GM19463 (cell line): Measurements from ENCODE around the gene EPHB4.
A peak's percentile ranks its signal among the peaks of the same experiment; 100 is the strongest.

Experiments
- ATAC-seq: cut with Tn5 transposase; IDR thresholded peaks from one replicate; pipeline ENCODE4 v1.9.1; 2021; ENCODE audit warnings: mild to moderate bottlenecking, moderate library complexity; ENCODE audit not compliant: unreplicated experiment

EPHB4 gene

DNA sequence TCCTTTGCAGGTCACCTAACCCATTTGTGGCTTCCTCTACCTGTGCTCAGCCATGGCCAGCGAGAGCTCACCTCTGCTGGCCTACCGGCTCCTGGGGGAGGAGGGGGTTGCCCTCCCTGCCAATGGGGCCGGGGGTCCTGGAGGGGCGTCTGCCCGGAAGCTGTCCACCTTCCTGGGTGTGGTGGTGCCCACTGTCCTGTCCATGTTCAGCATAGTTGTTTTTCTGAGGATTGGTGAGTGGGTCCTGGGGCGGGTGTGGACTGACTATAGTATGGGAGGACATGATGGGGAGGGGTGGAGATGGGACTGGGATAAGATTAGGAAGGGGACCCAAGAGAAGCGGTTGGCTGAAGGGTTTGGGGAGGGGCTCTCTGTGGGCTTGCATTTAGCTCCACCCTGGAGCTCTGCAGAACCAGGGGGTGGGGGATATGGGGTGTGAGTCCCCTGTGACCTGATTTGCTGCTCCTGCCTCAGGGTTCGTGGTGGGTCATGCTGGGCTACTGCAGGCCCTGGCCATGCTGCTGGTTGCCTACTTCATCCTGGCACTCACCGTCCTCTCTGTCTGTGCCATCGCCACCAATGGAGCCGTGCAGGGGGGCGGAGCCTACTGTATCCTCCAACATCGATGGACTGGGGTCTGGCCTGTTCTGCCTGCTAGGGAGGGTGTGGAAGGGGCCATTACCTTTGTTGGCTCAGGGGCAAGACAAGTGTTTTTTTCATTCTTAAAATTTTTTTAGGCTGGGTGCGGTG, 27.0 kb upstream of the EPHB4 start:
- ATAC-seq = no peak

- peak; percentile 95 for ATAC-seq
Measured at GRCh38 chr7:100852048-100852872, 24.9 kb upstream of the EPHB4 start, which contains the start of gene SLC12A9. SLC12A9 (plus strand) TSS chr7:100852713; CDS start chr7:100854198, 1,485 bp downstream.

GRCh38 chr7:100847360-100847759, 20.0 kb upstream of the EPHB4 start:
- ATAC-seq = no peak

- ATAC-seq = no peak
Measured at GRCh38 chr7:100840470-100841100, 13.3 kb upstream of the EPHB4 start.

GRCh38 chr7:100839361-100839760, 12.0 kb upstream of the EPHB4 start:
- ATAC-seq = no peak

DNA sequence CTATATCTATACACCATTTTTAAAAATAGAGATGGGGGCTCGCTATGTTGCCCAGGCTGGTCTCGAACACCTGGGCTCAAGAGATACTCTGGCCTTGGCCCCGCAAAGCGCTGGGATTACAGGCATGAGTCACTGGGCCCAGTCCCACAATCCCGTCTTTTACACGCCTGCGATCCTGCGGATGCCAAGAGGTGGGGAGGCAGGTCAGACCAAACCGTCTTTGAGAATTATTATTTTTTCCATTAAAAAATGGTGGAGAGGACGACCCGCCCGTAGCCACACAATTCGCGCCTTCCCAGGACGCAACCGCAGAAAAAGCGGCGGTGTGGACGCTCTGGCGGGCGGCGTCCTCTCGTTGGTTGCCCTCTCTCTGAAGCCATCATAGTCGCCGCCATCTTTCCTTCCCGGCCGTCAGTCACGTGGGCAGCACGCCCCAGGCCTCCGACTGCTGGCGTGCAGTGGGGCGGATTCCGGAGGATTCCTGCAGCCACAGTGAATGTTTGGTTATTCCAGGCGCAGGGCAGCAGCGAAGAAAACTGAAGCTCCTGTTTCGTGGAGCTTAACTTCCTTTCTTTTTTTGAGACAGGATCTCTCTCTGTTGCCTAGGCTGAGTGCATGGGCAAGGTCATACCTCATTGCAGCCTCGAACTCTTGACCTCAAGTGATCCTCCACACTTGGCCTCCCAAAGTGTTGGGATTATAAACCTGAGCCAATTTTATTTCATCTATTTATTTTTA, 9.9 kb upstream of the EPHB4 start:
- peak; percentile 80 for ATAC-seq

DNA sequence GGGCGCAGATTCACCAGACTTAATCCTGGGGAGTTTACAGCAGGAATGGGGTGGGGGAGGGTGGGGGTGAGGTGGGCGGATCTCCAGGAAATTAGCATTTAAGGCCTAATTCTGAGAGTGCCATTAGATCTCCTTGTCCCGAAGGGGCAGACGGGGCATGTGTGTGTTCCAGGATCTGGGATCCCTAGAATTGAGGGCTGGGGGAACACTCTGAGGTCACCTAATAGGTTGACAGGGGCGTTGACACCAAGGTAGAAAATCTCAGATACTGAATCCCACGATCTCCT, 9.4 kb upstream of the EPHB4 start:
- ATAC-seq = no peak

GRCh38 chr7:100835903-100836811, 8.8 kb upstream of the EPHB4 start:
- no peak for ATAC-seq

GRCh38 chr7:100832281-100832633, 4.9 kb upstream of the EPHB4 start:
- ATAC-seq = no peak

DNA sequence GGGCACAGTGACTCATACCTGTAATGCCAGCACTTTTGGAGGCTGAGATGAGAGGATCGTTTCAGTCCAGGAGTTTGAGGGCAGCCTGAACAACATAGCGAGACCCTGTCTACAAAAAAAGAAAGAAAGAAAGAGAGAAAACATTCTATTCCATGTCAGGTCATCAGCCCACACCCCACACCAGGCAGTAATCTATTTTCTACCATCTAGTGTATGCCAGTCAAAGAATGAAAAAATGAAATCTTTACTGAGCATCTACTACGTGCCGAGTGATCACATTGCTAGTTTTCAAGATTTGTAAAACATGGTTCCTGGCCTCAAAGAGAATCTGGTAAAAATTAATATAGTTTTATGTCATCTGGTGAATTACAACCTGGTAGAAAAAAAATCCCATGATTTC, 3.1 kb upstream of the EPHB4 start:
- ATAC-seq = no peak

- ATAC-seq = no peak
Measured at GRCh38 chr7:100829150-100829716, 1.9 kb upstream of the EPHB4 start.

DNA sequence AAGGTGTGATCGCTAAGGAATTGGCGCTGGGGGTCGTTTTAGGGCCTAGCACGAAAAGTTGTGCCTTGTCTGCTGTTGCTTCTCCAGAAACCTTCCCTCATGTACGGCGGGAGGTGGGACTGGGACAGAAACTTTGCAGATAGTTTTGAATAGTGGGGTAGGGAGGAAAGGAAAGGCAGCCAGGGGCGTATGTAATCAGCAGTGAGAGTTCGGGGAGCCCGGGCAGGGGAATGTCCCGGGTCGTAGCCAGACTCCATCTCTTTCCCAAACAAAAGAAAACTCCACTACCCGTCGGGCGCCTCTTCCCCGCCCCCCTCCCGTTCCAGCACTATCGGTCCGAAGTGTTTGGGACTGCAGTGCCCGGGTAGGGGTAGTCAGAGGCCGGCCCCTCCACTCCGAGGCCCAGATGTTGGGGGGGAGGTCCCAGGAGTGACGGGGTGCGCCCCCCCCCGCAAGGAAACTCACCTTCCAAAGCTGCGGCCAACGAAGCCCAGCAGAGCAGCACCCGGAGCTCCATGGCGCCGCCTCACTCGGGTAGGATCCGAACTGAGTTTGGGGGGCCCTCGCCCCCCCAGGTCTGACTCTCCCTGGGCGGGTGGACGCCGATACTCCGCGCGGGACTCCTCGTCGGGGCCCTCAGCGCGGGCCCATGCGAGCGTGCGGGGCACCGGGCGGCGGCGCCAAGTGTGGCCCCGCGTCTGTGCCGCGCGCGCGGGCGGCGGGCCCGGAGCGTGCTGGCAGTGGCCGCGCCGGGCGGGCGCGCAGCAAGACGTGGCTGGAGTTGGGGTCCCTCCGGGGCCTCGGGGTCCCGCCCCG, 601 bp downstream of the EPHB4 start:
- ATAC-seq = no peak

GRCh38 chr7:100825751-100826513, 1.4 kb downstream of the EPHB4 start:
- no peak for ATAC-seq

DNA sequence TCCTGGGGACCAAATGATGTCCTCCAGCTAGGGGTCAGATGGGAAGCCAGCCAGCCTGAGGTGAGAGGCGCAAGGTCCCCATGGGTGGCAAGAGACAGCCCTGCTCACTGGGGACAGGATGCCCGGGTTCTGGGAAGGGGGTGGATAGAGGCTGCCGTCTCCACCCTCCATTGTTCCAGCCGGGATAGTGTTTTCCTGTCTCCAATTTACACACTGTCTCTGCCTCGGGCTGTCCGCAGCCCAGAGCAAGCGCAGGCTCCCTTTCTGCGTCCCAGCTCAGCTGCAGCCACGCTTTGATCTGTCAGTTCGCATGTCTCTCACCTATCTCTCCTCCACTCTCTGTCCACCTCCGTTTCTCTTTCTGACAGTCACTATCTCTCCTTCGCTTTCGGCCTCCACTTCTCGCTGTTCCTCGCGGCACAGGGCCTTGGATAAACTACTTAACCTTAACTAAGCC, 2.1 kb downstream of the EPHB4 start:
- ATAC-seq = no peak

- ATAC-seq = no peak
Measured at GRCh38 chr7:100824499-100825214, 2.7 kb downstream of the EPHB4 start.

DNA sequence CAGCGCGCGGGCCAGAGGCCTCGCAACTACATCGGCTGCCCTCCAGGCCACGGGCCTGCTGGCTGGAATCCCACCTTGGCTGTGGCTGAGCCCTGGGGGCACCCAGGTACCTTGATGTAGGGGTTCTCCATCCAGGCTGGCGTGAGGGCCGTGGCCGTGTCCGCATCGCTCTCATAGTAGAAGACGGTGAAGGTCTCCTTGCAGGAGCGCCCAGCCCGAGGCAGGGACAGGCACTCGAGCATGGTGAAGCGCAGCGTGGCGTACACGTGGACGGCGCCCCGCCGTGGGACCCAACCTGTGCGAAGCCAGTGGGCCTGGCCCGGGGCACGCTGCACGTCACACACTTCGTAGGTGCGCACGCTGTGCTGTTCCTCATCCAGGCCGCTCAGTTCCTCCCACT, 3.8 kb downstream of the EPHB4 start:
- ATAC-seq = no peak

DNA sequence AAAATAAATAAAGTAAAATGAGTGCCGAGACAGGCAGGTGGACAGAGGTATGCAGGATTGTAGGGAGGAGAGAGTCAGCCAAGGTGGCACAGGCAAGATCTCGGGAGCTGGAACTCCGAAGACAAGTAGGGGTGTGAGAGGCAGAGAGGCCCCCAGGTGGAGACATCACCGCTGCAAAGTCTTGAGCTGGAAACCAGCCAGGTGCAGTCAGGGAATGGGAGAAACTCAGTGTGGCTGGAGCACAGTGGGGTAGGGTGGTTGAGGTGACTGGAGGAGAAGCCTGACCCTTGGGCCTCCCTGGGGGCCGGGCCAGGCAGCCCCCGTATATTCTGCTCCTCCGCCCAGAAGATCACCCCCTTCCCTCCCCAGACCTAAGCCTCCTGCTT, 4.2 kb downstream of the EPHB4 start:
- ATAC-seq = no peak
